ENCODE results near the gene ACSF2.

Gene ACSF2

DNA sequence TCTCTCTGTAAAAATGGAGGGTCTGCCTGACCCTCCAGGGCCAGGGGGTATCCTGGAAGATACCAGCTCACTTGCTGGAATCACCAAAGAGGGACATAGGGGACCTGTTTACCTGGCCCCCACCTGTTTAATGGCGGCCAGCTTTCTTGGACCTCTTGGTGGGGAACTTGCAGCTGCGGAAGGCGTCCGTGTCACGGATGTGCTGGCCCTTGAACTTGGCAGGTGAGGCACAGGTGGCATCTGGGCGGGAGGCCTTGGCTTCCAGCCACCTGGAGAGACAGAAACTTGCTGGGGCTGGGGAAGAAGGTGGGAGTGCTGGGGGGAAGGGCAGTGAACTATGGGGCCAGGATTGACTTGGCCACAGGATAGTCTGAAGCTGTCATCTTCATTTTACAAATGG, 39.2 kb downstream of the ACSF2 start:
- TF ChIP-seq, protein P1, sequence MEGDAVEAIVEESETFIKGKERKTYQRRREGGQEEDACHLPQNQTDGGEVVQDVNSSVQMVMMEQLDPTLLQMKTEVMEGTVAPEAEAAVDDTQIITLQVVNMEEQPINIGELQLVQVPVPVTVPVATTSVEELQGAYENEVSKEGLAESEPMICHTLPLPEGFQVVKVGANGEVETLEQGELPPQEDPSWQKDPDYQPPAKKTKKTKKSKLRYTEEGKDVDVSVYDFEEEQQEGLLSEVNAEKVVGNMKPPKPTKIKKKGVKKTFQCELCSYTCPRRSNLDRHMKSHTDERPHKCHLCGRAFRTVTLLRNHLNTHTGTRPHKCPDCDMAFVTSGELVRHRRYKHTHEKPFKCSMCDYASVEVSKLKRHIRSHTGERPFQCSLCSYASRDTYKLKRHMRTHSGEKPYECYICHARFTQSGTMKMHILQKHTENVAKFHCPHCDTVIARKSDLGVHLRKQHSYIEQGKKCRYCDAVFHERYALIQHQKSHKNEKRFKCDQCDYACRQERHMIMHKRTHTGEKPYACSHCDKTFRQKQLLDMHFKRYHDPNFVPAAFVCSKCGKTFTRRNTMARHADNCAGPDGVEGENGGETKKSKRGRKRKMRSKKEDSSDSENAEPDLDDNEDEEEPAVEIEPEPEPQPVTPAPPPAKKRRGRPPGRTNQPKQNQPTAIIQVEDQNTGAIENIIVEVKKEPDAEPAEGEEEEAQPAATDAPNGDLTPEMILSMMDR (IDR thresholded peaks at IDR 0.05; ENCODE audit: low read depth, low read length), result no peak
- no peak overlapping the region for H3K4me3 ChIP-seq (replicated peaks in 1 of 2; ENCODE audit: low read depth in 2 of 2, low read length in 2 of 2)
- no peak for DNase-seq (ENCODE audit: low read depth in 2 of 2)

DNA sequence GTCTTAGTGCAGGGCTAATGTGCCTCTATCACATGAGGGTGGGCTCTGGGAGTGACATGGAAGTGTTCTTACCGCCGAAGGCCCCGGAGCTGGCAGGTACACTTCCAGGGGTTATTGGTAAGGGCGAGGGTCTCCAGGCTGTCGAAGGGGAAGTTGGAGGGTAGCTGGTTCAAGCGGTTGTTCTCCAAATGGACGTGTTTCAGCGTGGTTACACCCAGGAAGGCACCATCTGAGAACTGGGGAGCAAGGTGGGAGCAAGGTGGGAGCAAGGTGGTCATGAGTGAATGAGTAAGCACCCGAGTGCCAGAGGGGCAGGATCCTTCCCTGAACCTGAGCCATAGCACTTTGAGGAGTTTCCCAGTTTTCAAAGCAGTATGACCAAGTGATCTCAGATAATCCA, 39.6 kb downstream of the ACSF2 start:
- no peak overlapping the region for H3K4me3 ChIP-seq (replicated peaks in 1 of 2; ENCODE audit: low read depth in 2 of 2, low read length in 2 of 2)
- DNase-seq (ENCODE audit: low read depth in 2 of 2), result no peak
- TF ChIP-seq, protein P1 (IDR thresholded peaks at IDR 0.05; ENCODE audit: low read depth, low read length), result no peak

DNA sequence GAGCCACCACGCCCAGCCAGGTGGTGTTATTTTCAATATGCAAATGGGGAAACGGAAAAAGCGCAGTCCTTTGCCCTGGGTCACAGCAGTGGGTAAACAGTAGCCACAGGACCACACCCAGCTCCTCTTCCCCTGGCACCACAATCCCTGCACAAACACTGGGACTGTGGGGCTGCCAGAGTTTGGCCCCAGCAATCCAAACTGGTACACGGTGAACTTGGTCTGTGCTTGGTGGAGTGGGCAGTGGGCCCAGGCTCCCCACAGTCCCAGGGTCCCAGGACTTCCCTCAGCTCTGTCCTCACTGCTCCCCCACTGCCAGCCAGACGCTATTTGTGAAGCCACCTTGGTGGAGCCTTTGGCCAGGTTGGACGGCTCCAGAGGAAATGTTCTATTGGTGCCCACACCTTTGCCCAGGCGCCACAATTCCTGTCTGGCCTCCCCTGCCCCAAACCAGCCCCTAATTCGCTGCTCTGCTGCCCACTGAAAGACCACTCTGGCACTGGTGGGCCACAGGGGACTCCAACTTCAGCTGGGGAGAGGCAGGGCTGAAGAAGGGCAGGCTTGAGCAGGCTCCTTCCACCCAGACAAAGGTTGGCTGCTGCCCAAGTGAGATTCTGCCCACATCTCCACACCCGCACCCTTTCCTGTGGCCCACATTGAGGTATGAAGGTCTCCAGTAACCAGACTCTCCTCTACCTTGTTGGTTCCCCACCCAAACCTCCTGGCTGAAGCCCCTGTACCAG, 40.5 kb downstream of the ACSF2 start:
- DNase-seq (ENCODE audit: low read depth in 2 of 2), result no peak
- TF ChIP-seq, protein P1 (IDR thresholded peaks at IDR 0.05; ENCODE audit: low read depth, low read length), result no peak
- no peak overlapping the region for H3K4me3 ChIP-seq (replicated peaks in 1 of 2; ENCODE audit: low read depth in 2 of 2, low read length in 2 of 2)

DNA sequence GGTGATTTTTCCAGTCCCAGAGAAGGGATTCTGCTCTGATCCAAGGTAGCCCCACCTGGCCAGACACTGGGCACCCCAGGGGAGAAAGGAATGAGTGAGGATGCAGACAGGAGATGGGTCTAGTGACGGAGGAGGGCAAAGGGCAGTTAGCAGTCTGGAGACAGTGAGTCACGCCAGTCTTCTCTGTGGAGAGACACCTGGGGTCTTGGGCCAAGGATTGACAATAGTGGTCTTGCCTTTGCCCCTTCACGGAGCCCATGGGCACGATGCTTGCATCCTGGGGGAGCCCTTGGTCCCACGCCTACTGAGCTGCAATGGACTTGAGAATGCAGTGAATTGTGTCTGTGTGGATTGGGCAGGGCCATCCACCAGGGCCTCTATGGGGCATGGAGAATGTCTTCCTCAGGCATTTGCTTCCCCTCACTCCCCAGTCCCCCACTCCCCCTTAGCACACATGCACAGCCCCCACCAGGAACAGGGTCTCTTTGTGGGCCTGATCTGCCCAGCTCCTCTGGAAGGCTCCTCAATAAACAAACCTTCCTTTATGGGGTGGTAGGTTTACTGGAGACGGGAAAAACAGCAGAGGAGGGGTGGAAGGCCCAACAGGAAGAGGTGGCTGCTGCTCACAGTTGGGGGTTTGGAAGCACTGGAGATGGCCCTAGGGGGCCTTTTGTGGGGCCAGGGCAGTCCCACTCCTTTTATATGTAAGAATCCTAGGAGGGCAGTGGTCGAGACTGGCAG, 41.3 kb downstream of the ACSF2 start:
- no peak overlapping the region for H3K4me3 ChIP-seq (replicated peaks in 1 of 2; ENCODE audit: low read depth in 2 of 2, low read length in 2 of 2)
- DNase-seq (ENCODE audit: low read depth in 2 of 2), result no peak
- TF ChIP-seq, protein P1 (IDR thresholded peaks at IDR 0.05; ENCODE audit: low read depth, low read length), result no peak

DNA sequence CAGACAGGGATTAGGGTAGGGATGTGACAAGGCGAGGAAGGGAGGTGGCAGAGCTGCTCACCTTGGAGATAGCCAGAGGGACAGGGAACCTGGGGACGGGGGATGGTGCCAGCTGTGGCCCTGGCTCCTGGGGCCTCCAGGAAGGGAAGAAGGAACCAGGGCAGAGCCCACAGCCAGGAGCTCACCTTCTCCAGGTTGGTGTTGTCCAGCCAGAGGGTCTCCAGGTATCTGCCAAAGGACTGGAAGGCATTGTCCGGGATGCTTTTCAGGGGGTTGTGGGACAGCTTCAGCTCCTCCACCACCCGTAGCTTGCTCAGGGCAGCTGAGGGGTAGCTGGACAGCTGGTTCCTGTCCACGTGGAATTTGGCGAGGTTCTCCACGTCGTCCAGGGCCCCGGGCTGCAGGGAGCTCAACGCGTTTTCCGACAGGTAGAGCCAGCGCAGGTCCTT, 41.9 kb downstream of the ACSF2 start:
- TF ChIP-seq, protein P1 (IDR thresholded peaks at IDR 0.05; ENCODE audit: low read depth, low read length), result no peak
- DNase-seq (ENCODE audit: low read depth in 2 of 2), result no peak
- H3K4me3 ChIP-seq (replicated peaks in 1 of 2; ENCODE audit: low read depth in 2 of 2, low read length in 2 of 2), result no peak overlapping the region

DNA sequence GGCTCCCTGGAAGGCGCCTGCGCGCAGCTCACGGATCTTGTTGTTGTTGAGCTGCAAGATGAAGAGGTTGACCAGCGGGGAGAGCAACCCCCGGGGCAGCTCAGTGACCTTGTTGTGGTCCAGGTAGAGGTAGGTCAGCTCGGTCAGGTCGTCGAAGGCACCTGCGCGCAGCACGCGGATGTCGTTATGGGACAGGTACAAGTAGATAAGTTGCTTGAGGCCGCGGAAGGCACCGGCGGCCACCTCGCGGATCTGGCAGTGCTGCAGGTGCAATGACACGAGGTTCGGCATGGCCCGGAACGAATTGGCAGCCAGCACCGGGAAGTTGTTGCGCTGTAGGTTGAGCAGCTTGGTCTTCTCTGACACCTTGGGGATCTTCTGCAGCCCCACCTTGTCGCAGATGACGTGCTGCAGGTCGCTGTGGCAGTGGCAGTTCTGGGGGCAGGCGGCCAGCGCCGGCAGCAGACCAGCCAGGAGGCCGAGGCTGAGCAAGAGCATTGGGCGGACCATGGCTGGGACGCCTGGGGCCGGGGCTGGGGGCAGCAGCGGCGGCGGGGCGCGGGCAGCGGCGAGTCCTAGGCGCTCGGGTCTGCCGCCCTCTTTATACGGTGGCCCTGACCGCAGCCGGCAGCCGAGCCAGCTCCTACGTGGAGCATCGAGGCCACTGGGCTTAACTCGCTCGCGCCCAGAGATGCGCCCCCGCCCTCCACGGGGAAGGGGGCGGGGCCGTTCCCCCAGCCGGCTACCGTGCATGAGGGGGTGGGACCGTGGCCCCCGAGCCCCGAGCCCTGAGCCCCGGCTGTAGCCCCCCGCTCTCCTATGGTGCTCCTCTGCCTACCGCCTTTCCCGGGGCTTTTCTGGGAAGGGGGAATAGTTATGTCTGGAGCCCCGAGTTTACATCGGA, 42.5 kb downstream of the ACSF2 start, which contains the start of gene CHAD:
CHAD (minus strand) TSS at position 577 of the 904 bp plus-strand sequence; CDS start at position 510, 67 bp downstream.
- TF ChIP-seq, protein P1 (IDR thresholded peaks at IDR 0.05; ENCODE audit: low read depth, low read length), result no peak
- peak within 1 kb of the TSS in 1 of 2 donors; percentile 33 for H3K4me3 ChIP-seq (replicated peaks in 1 of 2; ENCODE audit: low read depth in 2 of 2, low read length in 2 of 2)
- DNase-seq (ENCODE audit: low read depth in 2 of 2), result no peak

All from cardiac fibroblast (primary cell).